ENCODE measurements around the gene CACNA1B. TPM values are rescaled to one million over a fixed set of nuclear protein-coding genes. Genes with fewer than 3 reads are reported as not detected.

The CACNA1B gene
- total and polyA plus RNA-seq, 2 donors (not counting 1 experiment from before 2014, with no cell fraction given): 0.15 TPM; not detected in 1

- no peaks in the 10 kb centered on the region for H3K9me3 Mint-ChIP-seq (ENCODE audit: insufficient read depth)
- Histone ChIP-seq H3K9ac (ENCODE audit: low read length) (no peak overlapping the region), H3K4me3 (ENCODE audit: control extremely low read depth in 1 of 5, extremely low read depth in 1 of 5, insufficient read depth in 1 of 5, low read depth in 2 of 5, low read length in 4 of 5) (no peak overlapping the region), H3K4me2 (replicated peaks; ENCODE audit: low read depth, low read length, poor library complexity, severe bottlenecking) (no peak overlapping the region), H3K4me1 (ENCODE audit: control insufficient read depth in 2 of 2, insufficient read depth in 2 of 2, low read length in 2 of 2) (no peaks in the 10 kb centered on the region), H2AFZ (ENCODE audit: insufficient read depth, low read depth, low read length, poor library complexity, severe bottlenecking) (no peak overlapping the region), H3K27ac (ENCODE audit: low read length in 2 of 2) (no peak overlapping the region), H4K20me1 (ENCODE audit: control insufficient read depth, insufficient read depth, low read length, poor library complexity, severe bottlenecking) (no peaks in the 10 kb centered on the region), H3K79me2 (ENCODE audit: control insufficient read depth, insufficient read depth, low read length) (no peaks in the 10 kb centered on the region), H3K36me3 (replicated peaks in 1 of 2; ENCODE audit: control extremely low read depth in 1 of 2, control insufficient read depth in 1 of 2, extremely low read depth in 1 of 2, insufficient read depth in 2 of 2, low read length in 1 of 2) (no peaks in the 10 kb centered on the region), H3K9me3 (ENCODE audit: control extremely low read depth in 1 of 3, control insufficient read depth in 2 of 3, insufficient read depth in 1 of 3, low read length in 2 of 3) (no peaks in the 10 kb centered on the region), H3K27me3 (replicated peaks in 1 of 4; ENCODE audit: control extremely low read depth in 1 of 4, control insufficient read depth in 3 of 4, insufficient read depth in 4 of 4, low read length in 3 of 4) (no peaks in the 10 kb centered on the region)
- DNase-seq (no peak), ATAC-seq (ENCODE audit: low read depth) (no peak)
- no peak overlapping the region for H3K4me3 Mint-ChIP-seq
- TF ChIP-seq CTCF (IDR thresholded peaks at IDR 0.05) (no peak), EZH2 (IDR thresholded peaks at IDR 0.05; ENCODE audit: borderline replicate concordance, insufficient read depth, low read depth, low read length, poor library complexity, severe bottlenecking) (no peak)
- 82% methylated on average over 12 of the region's 24 CpGs for WGBS (ENCODE audit: insufficient coverage)
- no peak overlapping the region for H3K27ac Mint-ChIP-seq
- CTCF ChIA-PET: no interaction called here
- intact Hi-C loops (cut with micrococcal nuclease): no loop called here
- H3K4me1 Mint-ChIP-seq: no peaks in the 10 kb centered on the region
- POLR2A ChIA-PET: no interaction called here
- peaks cover 30% of the 10 kb centered on the region for H3K27me3 Mint-ChIP-seq
Observed at GRCh38 chr9:138049779-138050471, 172.3 kb downstream of the CACNA1B start.

- WGBS (ENCODE audit: insufficient coverage): 78% methylated on average over 7 of the region's 13 CpGs
- Histone ChIP-seq H3K27ac (ENCODE audit: low read length in 2 of 2) (no peak overlapping the region), H2AFZ (ENCODE audit: insufficient read depth, low read depth, low read length, poor library complexity, severe bottlenecking) (no peak overlapping the region), H3K4me1 (ENCODE audit: control insufficient read depth in 2 of 2, insufficient read depth in 2 of 2, low read length in 2 of 2) (no peaks in the 10 kb centered on the region), H4K20me1 (ENCODE audit: control insufficient read depth, insufficient read depth, low read length, poor library complexity, severe bottlenecking) (no peaks in the 10 kb centered on the region), H3K9me3 (ENCODE audit: control extremely low read depth in 1 of 3, control insufficient read depth in 2 of 3, insufficient read depth in 1 of 3, low read length in 2 of 3) (no peaks in the 10 kb centered on the region), H3K27me3 (replicated peaks in 1 of 4; ENCODE audit: control extremely low read depth in 1 of 4, control insufficient read depth in 3 of 4, insufficient read depth in 4 of 4, low read length in 3 of 4) (no peaks in the 10 kb centered on the region), H3K79me2 (ENCODE audit: control insufficient read depth, insufficient read depth, low read length) (no peaks in the 10 kb centered on the region), H3K9ac (ENCODE audit: low read length) (no peak overlapping the region), H3K4me2 (replicated peaks; ENCODE audit: low read depth, low read length, poor library complexity, severe bottlenecking) (no peak overlapping the region), H3K36me3 (replicated peaks in 1 of 2; ENCODE audit: control extremely low read depth in 1 of 2, control insufficient read depth in 1 of 2, extremely low read depth in 1 of 2, insufficient read depth in 2 of 2, low read length in 1 of 2) (no peaks in the 10 kb centered on the region), H3K4me3 (ENCODE audit: control extremely low read depth in 1 of 5, extremely low read depth in 1 of 5, insufficient read depth in 1 of 5, low read depth in 2 of 5, low read length in 4 of 5) (no peak overlapping the region)
- H3K27me3 Mint-ChIP-seq: peaks cover 23% of the 10 kb centered on the region
- H3K4me1 Mint-ChIP-seq: no peaks in the 10 kb centered on the region
- DNase-seq (no peak), ATAC-seq (ENCODE audit: low read depth) (no peak)
- no peak for TF ChIP-seq EZH2 (IDR thresholded peaks at IDR 0.05; ENCODE audit: borderline replicate concordance, insufficient read depth, low read depth, low read length, poor library complexity, severe bottlenecking)
- TF ChIP-seq CTCF (IDR thresholded peaks at IDR 0.05): no peak
- ChIA-PET POLR2A (no interaction called here), CTCF (no interaction called here)
- H3K9me3 Mint-ChIP-seq (ENCODE audit: insufficient read depth): no peaks in the 10 kb centered on the region
- H3K27ac Mint-ChIP-seq: no peak overlapping the region
- H3K4me3 Mint-ChIP-seq: no peak overlapping the region
- intact Hi-C loops (cut with micrococcal nuclease): no loop called here
Observed at GRCh38 chr9:138050472-138051330, 173.1 kb downstream of the CACNA1B start.
